ENCODE measurements around the gene FAM124B.

FAM124B gene

DNA sequence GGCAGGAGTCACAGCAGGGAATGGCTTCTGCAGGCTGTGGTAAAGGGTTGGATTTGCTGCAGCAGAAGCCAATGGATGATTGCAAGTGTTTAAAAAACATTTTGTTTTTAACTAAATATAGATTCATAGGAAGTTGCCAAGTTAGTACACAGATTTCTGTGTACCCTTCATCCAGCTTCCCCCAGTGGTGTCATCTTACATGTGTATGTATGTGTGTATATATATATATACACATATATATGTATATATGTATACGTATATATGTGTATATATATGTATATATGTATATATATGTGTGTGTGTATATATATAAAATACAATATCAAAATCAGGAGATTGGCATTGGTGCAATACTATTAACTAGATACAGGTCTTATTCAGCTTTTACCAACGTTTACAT, 19.2 kb upstream of the FAM124B start:
- Histone ChIP-seq H4K20me1 (ENCODE audit: insufficient read depth, low read length) (no peaks in the 10 kb centered on the region), H3K27ac (ENCODE audit: low read depth, low read length, poor library complexity, severe bottlenecking) (no peak overlapping the region), H3K4me2 (ENCODE audit: low read length) (no peak overlapping the region), H3F3A (ENCODE audit: insufficient read depth, low read length) (no peaks in the 10 kb centered on the region), H3K9me3 (ENCODE audit: low read length) (no peaks in the 10 kb centered on the region; the same call in 1 of the 2 replicates), H3K4me3 (ENCODE audit: low read depth, low read length, poor library complexity, severe bottlenecking) (no peak overlapping the region), H3K79me2 (ENCODE audit: insufficient read depth, low read length) (no peaks in the 10 kb centered on the region), H3K27me3 (ENCODE audit: insufficient read depth, low read length) (no peaks in the 10 kb centered on the region), H2AFZ (ENCODE audit: low read length) (no peak overlapping the region), H3K9me2 (ENCODE audit: low read depth, low read length) (no peaks in the 10 kb centered on the region; the same call in 1 of the 2 replicates), H3K4me1 (ENCODE audit: insufficient read depth, low read length, severe bottlenecking) (no peaks in the 10 kb centered on the region), H3K9ac (ENCODE audit: low read length) (no peak overlapping the region), H3K36me3 (ENCODE audit: insufficient read depth, low read length) (no peaks in the 10 kb centered on the region)
- TF ChIP-seq, protein P1, sequence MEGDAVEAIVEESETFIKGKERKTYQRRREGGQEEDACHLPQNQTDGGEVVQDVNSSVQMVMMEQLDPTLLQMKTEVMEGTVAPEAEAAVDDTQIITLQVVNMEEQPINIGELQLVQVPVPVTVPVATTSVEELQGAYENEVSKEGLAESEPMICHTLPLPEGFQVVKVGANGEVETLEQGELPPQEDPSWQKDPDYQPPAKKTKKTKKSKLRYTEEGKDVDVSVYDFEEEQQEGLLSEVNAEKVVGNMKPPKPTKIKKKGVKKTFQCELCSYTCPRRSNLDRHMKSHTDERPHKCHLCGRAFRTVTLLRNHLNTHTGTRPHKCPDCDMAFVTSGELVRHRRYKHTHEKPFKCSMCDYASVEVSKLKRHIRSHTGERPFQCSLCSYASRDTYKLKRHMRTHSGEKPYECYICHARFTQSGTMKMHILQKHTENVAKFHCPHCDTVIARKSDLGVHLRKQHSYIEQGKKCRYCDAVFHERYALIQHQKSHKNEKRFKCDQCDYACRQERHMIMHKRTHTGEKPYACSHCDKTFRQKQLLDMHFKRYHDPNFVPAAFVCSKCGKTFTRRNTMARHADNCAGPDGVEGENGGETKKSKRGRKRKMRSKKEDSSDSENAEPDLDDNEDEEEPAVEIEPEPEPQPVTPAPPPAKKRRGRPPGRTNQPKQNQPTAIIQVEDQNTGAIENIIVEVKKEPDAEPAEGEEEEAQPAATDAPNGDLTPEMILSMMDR (IDR thresholded peaks at IDR 0.05; ENCODE audit: low read length), result no peak
- no peak for TF ChIP-seq EZH2 (IDR thresholded peaks at IDR 0.05; ENCODE audit: borderline replicate concordance, low read length)

DNA sequence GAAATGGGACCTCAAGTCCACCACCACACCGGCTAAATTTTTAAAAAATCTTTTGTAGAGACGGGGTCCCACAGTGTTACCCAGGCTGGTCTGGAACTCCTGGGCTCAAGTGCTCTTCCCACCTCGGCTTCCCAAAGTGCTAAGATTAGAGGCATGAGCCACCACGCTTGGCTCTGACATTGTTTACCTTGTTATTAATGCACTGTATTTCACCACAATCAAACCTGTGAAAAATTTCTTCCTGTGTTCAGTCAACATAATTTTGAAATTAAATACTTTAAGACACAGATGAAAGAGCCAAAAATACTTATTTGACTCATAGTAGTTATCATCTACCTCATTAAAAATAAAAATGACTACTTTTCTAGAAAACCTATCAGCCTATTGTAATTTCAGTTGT, 16.0 kb upstream of the FAM124B start:
- no peak overlapping the region for H2AFZ ChIP-seq (ENCODE audit: low read length)
- no peaks in the 10 kb centered on the region for H3K79me2 ChIP-seq (ENCODE audit: insufficient read depth, low read length)
- no peaks in the 10 kb centered on the region for H3F3A ChIP-seq (ENCODE audit: insufficient read depth, low read length)
- no peaks in the 10 kb centered on the region for H4K20me1 ChIP-seq (ENCODE audit: insufficient read depth, low read length)
- no peaks in the 10 kb centered on the region for H3K9me3 ChIP-seq (ENCODE audit: low read length)
- H3K4me2 ChIP-seq (ENCODE audit: low read length), result no peak overlapping the region
- no peaks in the 10 kb centered on the region for H3K4me1 ChIP-seq (ENCODE audit: insufficient read depth, low read length, severe bottlenecking)
- H3K9ac ChIP-seq (ENCODE audit: low read length), result no peak overlapping the region
- no peaks in the 10 kb centered on the region for H3K9me2 ChIP-seq (ENCODE audit: low read depth, low read length)
- no peak overlapping the region for H3K4me3 ChIP-seq (ENCODE audit: low read depth, low read length, poor library complexity, severe bottlenecking)
- H3K36me3 ChIP-seq (ENCODE audit: insufficient read depth, low read length), result no peaks in the 10 kb centered on the region
- TF ChIP-seq, protein P1 (IDR thresholded peaks at IDR 0.05; ENCODE audit: low read length), result no peak
- TF ChIP-seq EZH2 (IDR thresholded peaks at IDR 0.05; ENCODE audit: borderline replicate concordance, low read length), result no peak
- no peaks in the 10 kb centered on the region; the same call in 1 of the 2 replicates for H3K27me3 ChIP-seq (ENCODE audit: insufficient read depth, low read length)
- no peak overlapping the region for H3K27ac ChIP-seq (ENCODE audit: low read depth, low read length, poor library complexity, severe bottlenecking)

DNA sequence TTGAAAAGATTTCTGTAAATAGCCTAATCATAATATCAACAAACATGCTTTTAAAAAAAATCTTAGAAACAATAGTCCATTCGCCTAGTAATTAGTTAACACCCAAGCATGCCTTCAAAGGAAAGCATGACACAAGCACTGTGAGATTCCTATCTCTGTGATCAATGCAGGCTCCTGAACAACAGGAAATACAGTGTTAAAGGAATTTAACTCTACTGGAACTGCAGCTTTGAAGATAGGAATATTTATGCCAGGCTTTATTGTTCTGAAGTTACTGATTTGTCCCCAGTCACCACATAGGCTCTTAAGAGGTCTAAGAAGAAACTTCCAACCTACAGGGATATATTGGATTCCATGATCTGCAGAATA, 15.4 kb upstream of the FAM124B start:
- Histone ChIP-seq H3K4me3 (ENCODE audit: low read depth, low read length, poor library complexity, severe bottlenecking) (no peak overlapping the region), H3F3A (ENCODE audit: insufficient read depth, low read length) (no peaks in the 10 kb centered on the region), H3K9ac (ENCODE audit: low read length) (no peak overlapping the region), H3K79me2 (ENCODE audit: insufficient read depth, low read length) (no peaks in the 10 kb centered on the region), H3K4me2 (ENCODE audit: low read length) (no peak overlapping the region), H2AFZ (ENCODE audit: low read length) (no peak overlapping the region), H3K36me3 (ENCODE audit: insufficient read depth, low read length) (no peaks in the 10 kb centered on the region), H4K20me1 (ENCODE audit: insufficient read depth, low read length) (no peaks in the 10 kb centered on the region), H3K9me3 (ENCODE audit: low read length) (no peaks in the 10 kb centered on the region), H3K9me2 (ENCODE audit: low read depth, low read length) (no peaks in the 10 kb centered on the region), H3K4me1 (ENCODE audit: insufficient read depth, low read length, severe bottlenecking) (no peaks in the 10 kb centered on the region), H3K27ac (ENCODE audit: low read depth, low read length, poor library complexity, severe bottlenecking) (no peak overlapping the region), H3K27me3 (ENCODE audit: insufficient read depth, low read length) (no peaks in the 10 kb centered on the region; the same call in 1 of the 2 replicates)
- no peak for TF ChIP-seq EZH2 (IDR thresholded peaks at IDR 0.05; ENCODE audit: borderline replicate concordance, low read length)
- TF ChIP-seq, protein P1 (IDR thresholded peaks at IDR 0.05; ENCODE audit: low read length), result no peak

Data from OCI-LY1 (cell line).